Neural progenitor cell (in vitro differentiated cells): ENCODE results near the gene CKB.

Source experiments
- EZH2 ChIP-seq: fragments of 200-600 bp; sonication (generic); IDR thresholded peaks from 2 replicates; pipeline ENCODE4 v1.6.1; 2017; ENCODE audit warnings: antibody characterized with exemption, mild to moderate bottlenecking, moderate library complexity
- EZH2phosphoT487 ChIP-seq: fragments of 200-600 bp; sonication (generic); IDR thresholded peaks from 2 replicates; pipeline ENCODE4 v1.6.1; 2017; ENCODE audit warnings: antibody characterized with exemption
- TF ChIP-seq, protein P1 (sequence below): fragments of 200-600 bp; sonication (generic); IDR thresholded peaks from 2 replicates; pipeline ENCODE4 v1.5.1; 2017; ENCODE audit warnings: antibody characterized with exemption, mild to moderate bottlenecking

DNA sequence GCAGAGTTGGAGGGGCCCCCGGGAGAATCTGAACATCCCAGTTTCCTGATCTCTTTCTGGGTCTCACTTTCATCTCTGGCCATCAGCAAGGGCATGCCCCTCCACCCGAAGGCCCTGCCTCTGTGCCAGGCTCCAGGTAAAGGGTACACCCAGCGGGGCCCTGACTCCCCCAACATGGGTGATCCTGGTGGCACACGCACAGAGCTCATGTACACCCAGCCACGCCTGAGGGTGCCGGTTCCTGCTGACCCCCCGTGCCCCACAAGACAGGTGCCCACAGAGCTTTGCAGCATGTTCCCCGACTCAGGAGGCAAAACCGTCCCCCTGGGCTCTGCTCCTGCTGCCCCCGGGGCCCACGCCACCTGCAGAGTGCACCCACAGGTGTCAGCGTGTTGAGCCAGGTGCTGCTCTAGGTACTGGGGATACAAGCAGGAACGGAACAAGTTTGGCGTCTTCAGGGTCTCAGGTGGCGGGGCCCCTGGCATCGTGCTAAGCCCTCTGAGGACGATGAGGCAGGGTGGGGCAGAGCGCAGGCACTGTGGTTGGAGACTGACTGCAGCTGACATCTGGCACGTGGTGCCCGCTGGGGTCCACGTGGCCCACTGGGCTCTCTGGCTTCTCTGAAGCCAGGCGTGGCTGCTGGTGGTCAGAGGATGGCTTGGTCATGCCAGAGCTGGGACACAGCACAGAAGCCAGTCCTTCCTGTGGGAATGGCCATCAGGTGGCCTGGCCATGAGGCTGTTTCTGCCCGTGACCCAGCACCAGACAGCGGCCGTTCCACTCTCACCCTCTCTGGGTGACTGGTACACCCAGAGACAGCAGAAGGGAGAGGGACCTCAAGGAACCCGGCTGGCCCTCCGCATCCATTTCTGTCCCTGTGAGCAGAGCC lies 26.1 kb upstream of the CKB start:
- TF ChIP-seq EZH2, result no peak
- TF ChIP-seq, protein P1, sequence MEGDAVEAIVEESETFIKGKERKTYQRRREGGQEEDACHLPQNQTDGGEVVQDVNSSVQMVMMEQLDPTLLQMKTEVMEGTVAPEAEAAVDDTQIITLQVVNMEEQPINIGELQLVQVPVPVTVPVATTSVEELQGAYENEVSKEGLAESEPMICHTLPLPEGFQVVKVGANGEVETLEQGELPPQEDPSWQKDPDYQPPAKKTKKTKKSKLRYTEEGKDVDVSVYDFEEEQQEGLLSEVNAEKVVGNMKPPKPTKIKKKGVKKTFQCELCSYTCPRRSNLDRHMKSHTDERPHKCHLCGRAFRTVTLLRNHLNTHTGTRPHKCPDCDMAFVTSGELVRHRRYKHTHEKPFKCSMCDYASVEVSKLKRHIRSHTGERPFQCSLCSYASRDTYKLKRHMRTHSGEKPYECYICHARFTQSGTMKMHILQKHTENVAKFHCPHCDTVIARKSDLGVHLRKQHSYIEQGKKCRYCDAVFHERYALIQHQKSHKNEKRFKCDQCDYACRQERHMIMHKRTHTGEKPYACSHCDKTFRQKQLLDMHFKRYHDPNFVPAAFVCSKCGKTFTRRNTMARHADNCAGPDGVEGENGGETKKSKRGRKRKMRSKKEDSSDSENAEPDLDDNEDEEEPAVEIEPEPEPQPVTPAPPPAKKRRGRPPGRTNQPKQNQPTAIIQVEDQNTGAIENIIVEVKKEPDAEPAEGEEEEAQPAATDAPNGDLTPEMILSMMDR, result no peak
- no peak for TF ChIP-seq EZH2phosphoT487
